ENCODE results near the gene GJC1. TPM values are rescaled to one million over a fixed set of nuclear protein-coding genes. Genes with fewer than 3 reads are reported as not detected.

The GJC1 gene
- polyA plus RNA-seq, 1 of the 3 experiments (the other 2 are of a cell fraction), result 15.2 TPM

DNA sequence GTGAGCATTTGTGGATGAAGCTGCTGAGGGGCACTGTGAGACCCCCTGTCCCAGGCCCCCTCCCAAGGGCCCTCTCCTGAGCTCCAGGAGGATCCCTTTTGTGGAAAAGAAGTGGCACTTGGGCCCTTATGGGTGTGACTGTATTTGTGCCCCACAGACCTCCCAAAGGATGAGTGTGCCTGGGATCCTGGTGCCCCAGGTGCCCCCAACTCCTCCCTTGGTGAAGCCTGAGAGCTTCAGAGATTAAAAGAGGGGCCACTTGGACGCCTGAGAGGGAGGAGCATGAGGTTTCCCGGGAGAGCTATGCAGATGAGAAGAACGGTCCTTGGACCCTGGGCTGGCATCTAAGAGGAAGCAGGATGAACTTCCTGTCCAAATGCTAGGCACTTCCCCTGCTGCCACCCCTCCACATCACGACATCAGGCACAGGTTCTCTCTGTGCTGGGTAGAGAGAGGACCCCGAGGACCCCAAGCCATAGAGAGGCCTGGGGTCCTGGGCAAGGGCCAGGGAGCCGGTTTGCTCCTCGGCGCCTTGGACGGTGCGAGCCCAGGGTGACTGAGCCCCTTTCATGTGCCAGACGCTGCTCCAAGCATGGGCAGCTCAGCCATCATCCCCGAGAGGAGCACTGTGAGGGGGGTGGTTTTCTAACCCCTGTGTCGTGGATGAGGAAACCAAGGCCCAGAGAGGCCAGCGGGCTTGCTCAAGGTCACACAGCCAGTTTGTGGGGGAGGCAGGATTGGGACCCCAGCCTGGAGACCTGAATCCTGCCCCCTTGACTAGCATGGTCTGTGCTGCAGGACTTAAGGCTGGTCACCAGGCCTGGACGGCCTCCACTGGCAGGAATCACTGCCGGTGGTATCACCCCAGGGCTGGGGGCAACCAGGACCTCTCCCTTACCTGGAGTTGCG lies 76.9 kb downstream of the GJC1 start:
- no peaks in the 10 kb centered on the region for H3K9me2 ChIP-seq
- H3K9me3 ChIP-seq, result no peaks in the 10 kb centered on the region
- H4K20me1 ChIP-seq (ENCODE audit: insufficient read depth), result no peaks in the 10 kb centered on the region
- no peaks in the 10 kb centered on the region for H3K27me3 ChIP-seq (ENCODE audit: insufficient read depth)
- 89% methylated on average over 13 of the region's 17 CpGs for WGBS (ENCODE audit: low lambda C conversion rate)
- no peak overlapping the region for H3K27ac ChIP-seq (ENCODE audit: low read depth in 2 of 2, low read length in 1 of 2)
- no peak overlapping the region for H3K9ac ChIP-seq
- H3K79me2 ChIP-seq (ENCODE audit: insufficient read depth), result no peaks in the 10 kb centered on the region
- ChIA-PET POLR2A (no interaction called here), CTCF (interaction anchor here (0.6 to 1.4 kb wide), 3 partner anchors 20 to 55 kb away, joined by 3 to 4 read pairs (median 3); no protein-coding TSS in a partner anchor)
- DNase-seq, result no peak
- no peaks in the 10 kb centered on the region for H3F3A ChIP-seq (replicated peaks; ENCODE audit: insufficient read depth)
- TF ChIP-seq TAF1 (IDR thresholded peaks at IDR 0.05; ENCODE audit: borderline replicate concordance, low read depth, low read length) (no peak), NFIC (IDR thresholded peaks at IDR 0.05; ENCODE audit: borderline replicate concordance) (no peak), EP300 (IDR thresholded peaks at IDR 0.05; ENCODE audit: borderline replicate concordance in 1 of 2, low read depth in 1 of 2, low read length in 1 of 2) (no peak), MEF2A (IDR thresholded peaks at IDR 0.05; ENCODE audit: borderline replicate concordance, low read depth) (no peak), RCOR1 (IDR thresholded peaks at IDR 0.05; ENCODE audit: low read length) (no peak), RFX5 (IDR thresholded peaks at IDR 0.05; ENCODE audit: low read length) (no peak), YY1 (IDR thresholded peaks at IDR 0.05; ENCODE audit: low read depth) (no peak), MAX (IDR thresholded peaks at IDR 0.05; ENCODE audit: low read depth) (no peak), USF1 (IDR thresholded peaks at IDR 0.05; ENCODE audit: borderline replicate concordance, low read depth) (no peak), ELF1 (IDR thresholded peaks at IDR 0.05) (no peak), SMC3 (IDR thresholded peaks at IDR 0.05; ENCODE audit: low read depth, low read length) (no peak), JUND (IDR thresholded peaks at IDR 0.05) (no peak), TCF12 (IDR thresholded peaks at IDR 0.05) (no peak)
- TF ChIP-seq, protein P1, sequence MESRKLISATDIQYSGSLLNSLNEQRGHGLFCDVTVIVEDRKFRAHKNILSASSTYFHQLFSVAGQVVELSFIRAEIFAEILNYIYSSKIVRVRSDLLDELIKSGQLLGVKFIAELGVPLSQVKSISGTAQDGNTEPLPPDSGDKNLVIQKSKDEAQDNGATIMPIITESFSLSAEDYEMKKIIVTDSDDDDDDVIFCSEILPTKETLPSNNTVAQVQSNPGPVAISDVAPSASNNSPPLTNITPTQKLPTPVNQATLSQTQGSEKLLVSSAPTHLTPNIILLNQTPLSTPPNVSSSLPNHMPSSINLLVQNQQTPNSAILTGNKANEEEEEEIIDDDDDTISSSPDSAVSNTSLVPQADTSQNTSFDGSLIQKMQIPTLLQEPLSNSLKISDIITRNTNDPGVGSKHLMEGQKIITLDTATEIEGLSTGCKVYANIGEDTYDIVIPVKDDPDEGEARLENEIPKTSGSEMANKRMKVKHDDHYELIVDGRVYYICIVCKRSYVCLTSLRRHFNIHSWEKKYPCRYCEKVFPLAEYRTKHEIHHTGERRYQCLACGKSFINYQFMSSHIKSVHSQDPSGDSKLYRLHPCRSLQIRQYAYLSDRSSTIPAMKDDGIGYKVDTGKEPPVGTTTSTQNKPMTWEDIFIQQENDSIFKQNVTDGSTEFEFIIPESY (IDR thresholded peaks at IDR 0.05; ENCODE audit: borderline replicate concordance, low read depth), result no peak
- TF ChIP-seq, protein P2, sequence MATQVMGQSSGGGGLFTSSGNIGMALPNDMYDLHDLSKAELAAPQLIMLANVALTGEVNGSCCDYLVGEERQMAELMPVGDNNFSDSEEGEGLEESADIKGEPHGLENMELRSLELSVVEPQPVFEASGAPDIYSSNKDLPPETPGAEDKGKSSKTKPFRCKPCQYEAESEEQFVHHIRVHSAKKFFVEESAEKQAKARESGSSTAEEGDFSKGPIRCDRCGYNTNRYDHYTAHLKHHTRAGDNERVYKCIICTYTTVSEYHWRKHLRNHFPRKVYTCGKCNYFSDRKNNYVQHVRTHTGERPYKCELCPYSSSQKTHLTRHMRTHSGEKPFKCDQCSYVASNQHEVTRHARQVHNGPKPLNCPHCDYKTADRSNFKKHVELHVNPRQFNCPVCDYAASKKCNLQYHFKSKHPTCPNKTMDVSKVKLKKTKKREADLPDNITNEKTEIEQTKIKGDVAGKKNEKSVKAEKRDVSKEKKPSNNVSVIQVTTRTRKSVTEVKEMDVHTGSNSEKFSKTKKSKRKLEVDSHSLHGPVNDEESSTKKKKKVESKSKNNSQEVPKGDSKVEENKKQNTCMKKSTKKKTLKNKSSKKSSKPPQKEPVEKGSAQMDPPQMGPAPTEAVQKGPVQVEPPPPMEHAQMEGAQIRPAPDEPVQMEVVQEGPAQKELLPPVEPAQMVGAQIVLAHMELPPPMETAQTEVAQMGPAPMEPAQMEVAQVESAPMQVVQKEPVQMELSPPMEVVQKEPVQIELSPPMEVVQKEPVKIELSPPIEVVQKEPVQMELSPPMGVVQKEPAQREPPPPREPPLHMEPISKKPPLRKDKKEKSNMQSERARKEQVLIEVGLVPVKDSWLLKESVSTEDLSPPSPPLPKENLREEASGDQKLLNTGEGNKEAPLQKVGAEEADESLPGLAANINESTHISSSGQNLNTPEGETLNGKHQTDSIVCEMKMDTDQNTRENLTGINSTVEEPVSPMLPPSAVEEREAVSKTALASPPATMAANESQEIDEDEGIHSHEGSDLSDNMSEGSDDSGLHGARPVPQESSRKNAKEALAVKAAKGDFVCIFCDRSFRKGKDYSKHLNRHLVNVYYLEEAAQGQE (IDR thresholded peaks at IDR 0.05; ENCODE audit: low read depth, low read length), result no peak
- peaks cover 1 to 2% of the 10 kb centered on the region in 2 experiments for H3K36me3 ChIP-seq (replicated peaks in 1 of 2; ENCODE audit: control insufficient read depth in 1 of 2, insufficient read depth in 2 of 2, low read length in 1 of 2)
- H3K4me1 ChIP-seq (ENCODE audit: control insufficient read depth in 1 of 2, insufficient read depth in 2 of 2, low read depth in 1 of 2, low read length in 1 of 2), result no peaks in the 10 kb centered on the region
- no peak overlapping the region for H2AFZ ChIP-seq (ENCODE audit: low read depth)
- no peak overlapping the region for H3K4me3 ChIP-seq (ENCODE audit: low read depth in 2 of 2, low read length in 1 of 2)
- H3K4me2 ChIP-seq, result no peak overlapping the region
